Activated T-cell treated with anti-CD3 and anti-CD28 coated beads, Interleukin-2, amount 50 U/mL, for 4 hours (primary cell): ENCODE data around the gene TRIP4. TPM values are rescaled to one million over a fixed set of nuclear protein-coding genes. Genes with fewer than 3 reads are reported as not detected.
A peak's percentile ranks its signal among the peaks of the same experiment; 100 is the strongest.

Experiments used
- ATAC-seq, 2 donors: fragments of 200-7000 bp; cut with Tn5 transposase; one replicate each; pipeline ENCODE4 v1.10.0; 2021
- DNase-seq: peaks from one replicate; pipeline ENCODE4 v3.0.0-alpha.2; 2020
- H3K27me3 Mint-ChIP-seq: one replicate; pipeline ENCODE4 v1.8.0; 2021; ENCODE audit warnings: low read depth, mixed read lengths
- H3K36me3 Mint-ChIP-seq: one replicate; pipeline ENCODE4 v1.8.0; 2022; ENCODE audit warnings: mixed read lengths; ENCODE audit not compliant: insufficient read depth
- H3K4me1 Mint-ChIP-seq: one replicate; pipeline ENCODE4 v1.8.0; 2021; ENCODE audit warnings: low read depth, mixed read lengths
- H3K4me3 Mint-ChIP-seq: one replicate; pipeline ENCODE4 v1.8.0; 2021; ENCODE audit warnings: mild to moderate bottlenecking, moderate library complexity, mixed read lengths
- H3K9me3 Mint-ChIP-seq: one replicate; pipeline ENCODE4 v1.8.0; 2021; ENCODE audit warnings: mixed read lengths
- total RNA-seq, 3 donors: library from RNA; stranded (reverse); gene quantifications; one replicate each; pipeline ENCODE4 v1.2.1, GENCODE V29; 2021

TRIP4 gene
- total RNA-seq, 3 donors from 2014 or later, result 14.1 to 25.1 (median 20.1) TPM

DNA sequence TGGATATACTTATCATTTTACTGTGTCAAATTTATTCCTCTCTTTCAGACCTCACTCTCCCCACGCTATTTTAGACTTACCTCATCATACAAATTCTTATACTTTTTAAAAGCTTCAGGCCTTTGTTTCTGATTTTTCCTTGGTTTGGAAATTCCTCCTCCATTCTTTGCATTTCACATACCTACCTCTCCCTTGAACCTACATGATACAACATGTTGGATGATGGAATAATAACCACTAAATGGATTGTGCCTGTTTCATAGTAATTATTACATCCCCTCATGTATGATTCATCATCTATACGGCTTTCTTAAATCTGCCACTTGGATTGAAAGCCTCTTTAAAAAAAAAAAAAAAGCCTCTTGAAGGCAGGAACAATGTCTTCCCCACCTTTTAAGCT is 24.6 kb downstream of the TRIP4 start:
- Mint-ChIP-seq H3K36me3 (peaks cover 30% of the 10 kb centered on the region), H3K4me1 (no peaks in the 10 kb centered on the region)
- DNase-seq, result no peak

GRCh38 chr15:64422697-64423096 is 35.1 kb downstream of the TRIP4 start:
- H3K27me3 Mint-ChIP-seq, result no peaks in the 10 kb centered on the region
- H3K4me3 Mint-ChIP-seq, result no peak overlapping the region
- ATAC-seq (no peak), DNase-seq (no peak)
- peaks cover 25% of the 10 kb centered on the region for H3K36me3 Mint-ChIP-seq
- peaks cover 12% of the 10 kb centered on the region for H3K4me1 Mint-ChIP-seq
- H3K9me3 Mint-ChIP-seq, result no peaks in the 10 kb centered on the region

More for the DNA sequence above, 24.6 kb downstream of the TRIP4 start:
- H3K9me3 Mint-ChIP-seq, result no peaks in the 10 kb centered on the region
- no peaks in the 10 kb centered on the region for H3K27me3 Mint-ChIP-seq
- no peak for ATAC-seq
- H3K4me3 Mint-ChIP-seq, result no peak overlapping the region

GRCh38 chr15:64423970-64424369 is 36.3 kb downstream of the TRIP4 start:
- no peaks in the 10 kb centered on the region for H3K9me3 Mint-ChIP-seq

DNA sequence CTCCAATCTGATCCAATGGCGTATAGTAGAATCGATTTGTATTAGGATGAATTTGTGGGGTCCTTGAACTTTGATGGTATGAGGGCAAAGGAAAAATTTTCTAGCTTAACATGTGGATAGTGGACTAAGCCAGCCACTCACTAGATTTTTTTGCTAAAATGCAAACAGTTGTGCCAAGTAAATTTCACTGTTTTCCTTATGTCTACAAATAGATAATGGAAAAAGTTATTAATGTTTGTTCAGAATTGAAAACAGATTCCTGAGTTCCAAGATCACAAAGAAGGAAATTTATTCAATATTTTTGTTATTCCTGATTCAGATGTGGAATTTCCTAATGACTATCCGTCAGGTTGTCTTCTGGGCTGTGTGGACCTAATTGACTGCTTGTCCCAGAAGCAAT is 37.6 kb downstream of the TRIP4 start:
- Mint-ChIP-seq H3K4me3 (no peak overlapping the region), H3K36me3 (peaks cover 21% of the 10 kb centered on the region), H3K4me1 (peaks cover 31% of the 10 kb centered on the region), H3K27me3 (no peaks in the 10 kb centered on the region), H3K9me3 (no peaks in the 10 kb centered on the region)
- DNase-seq, result no peak
- ATAC-seq, result no peak

More at GRCh38 chr15:64423970-64424369, 36.3 kb downstream of the TRIP4 start:
- DNase-seq (no peak), ATAC-seq (no peak)
- Mint-ChIP-seq H3K36me3 (peaks cover 21% of the 10 kb centered on the region), H3K4me3 (no peak overlapping the region), H3K4me1 (peaks cover 21% of the 10 kb centered on the region), H3K27me3 (no peaks in the 10 kb centered on the region)

GRCh38 chr15:64426845-64427465 is 39.3 kb downstream of the TRIP4 start:
- H3K36me3 Mint-ChIP-seq, result peaks cover 21% of the 10 kb centered on the region
- H3K4me1 Mint-ChIP-seq, result peaks cover 41% of the 10 kb centered on the region
- no peak for ATAC-seq
- no peaks in the 10 kb centered on the region for H3K27me3 Mint-ChIP-seq
- H3K9me3 Mint-ChIP-seq, result no peaks in the 10 kb centered on the region
- no peak for DNase-seq
- no peak overlapping the region for H3K4me3 Mint-ChIP-seq

GRCh38 chr15:64429448-64429847 is 41.8 kb downstream of the TRIP4 start:
- Mint-ChIP-seq H3K9me3 (no peaks in the 10 kb centered on the region), H3K4me1 (peaks cover 43% of the 10 kb centered on the region), H3K36me3 (peaks cover 17% of the 10 kb centered on the region), H3K4me3 (peak overlapping the region; percentile 37), H3K27me3 (no peaks in the 10 kb centered on the region)
- no peak for DNase-seq
- ATAC-seq, result peak; percentile 87 to 91

- H3K4me3 Mint-ChIP-seq, result peak overlapping the region; percentile 37
- H3K36me3 Mint-ChIP-seq, result peaks cover 14% of the 10 kb centered on the region
- H3K27me3 Mint-ChIP-seq, result no peaks in the 10 kb centered on the region
- DNase-seq (peak; percentile 8), ATAC-seq (peak; percentile 65 to 69)
- no peaks in the 10 kb centered on the region for H3K9me3 Mint-ChIP-seq
- H3K4me1 Mint-ChIP-seq, result peaks cover 44% of the 10 kb centered on the region
Measured at GRCh38 chr15:64430000-64430735, 42.5 kb downstream of the TRIP4 start.

DNA sequence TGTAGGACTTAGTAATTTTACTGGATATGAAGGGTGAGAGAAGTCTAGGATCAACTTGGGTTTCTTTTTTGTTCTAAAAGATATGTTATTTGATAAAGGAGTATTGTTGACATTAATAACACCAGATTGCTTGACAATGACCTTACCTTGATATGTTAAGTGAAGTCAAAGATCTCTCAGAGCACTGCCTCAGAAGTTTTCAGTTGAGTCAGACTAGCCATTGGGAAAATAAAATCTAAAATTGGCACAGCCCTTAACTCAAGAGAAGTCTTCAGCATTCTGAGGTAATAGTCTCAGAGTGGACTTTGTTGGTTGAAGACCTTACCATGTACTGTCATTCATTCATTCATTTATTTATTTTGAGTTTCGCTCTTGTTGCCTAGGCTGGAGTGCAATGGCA is 50.3 kb downstream of the TRIP4 start:
- Mint-ChIP-seq H3K27me3 (no peaks in the 10 kb centered on the region), H3K36me3 (peaks cover 18% of the 10 kb centered on the region), H3K4me3 (no peak overlapping the region), H3K4me1 (peaks cover 35% of the 10 kb centered on the region), H3K9me3 (no peaks in the 10 kb centered on the region)
- DNase-seq, result no peak
- ATAC-seq, result no peak

DNA sequence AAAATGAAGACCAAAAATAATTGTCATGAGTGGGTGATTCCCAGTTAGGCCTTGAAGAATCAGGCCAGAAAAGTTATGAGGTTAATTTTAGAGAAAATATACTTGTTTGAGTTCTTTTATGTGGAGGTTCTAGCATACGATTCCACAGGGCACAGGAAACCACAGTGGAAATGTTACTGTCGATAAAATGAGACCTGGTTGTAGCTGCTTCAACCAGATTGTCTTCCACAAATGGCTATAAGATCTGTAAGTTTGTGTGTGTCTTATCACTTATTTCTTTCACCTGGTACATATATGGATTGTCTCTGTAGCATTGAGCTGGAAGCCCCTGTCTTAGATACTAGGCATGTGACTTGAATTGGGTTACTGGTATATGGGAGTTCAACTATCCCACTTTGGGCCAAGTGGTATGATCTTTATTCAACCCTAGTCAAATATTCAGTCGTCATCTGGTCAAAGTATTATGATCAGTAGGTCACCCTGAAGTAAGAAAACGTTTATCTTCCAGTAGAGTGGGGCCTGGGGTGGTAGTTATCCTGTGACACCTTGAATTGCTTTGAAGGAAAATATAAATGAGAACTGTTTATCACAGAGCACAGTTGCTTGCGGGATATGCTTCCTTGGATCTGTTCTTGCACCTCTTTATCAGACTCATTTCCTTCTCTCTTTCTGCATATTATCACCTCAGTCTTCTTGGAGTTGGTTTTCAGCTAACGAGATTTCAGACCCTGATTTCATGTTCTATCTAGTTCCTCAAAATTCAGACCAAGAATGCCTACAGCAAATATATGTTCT is 51.2 kb downstream of the TRIP4 start:
- Mint-ChIP-seq H3K4me3 (no peak overlapping the region), H3K9me3 (no peaks in the 10 kb centered on the region)
- no peak for ATAC-seq

GRCh38 chr15:64441852-64442251 is 54.2 kb downstream of the TRIP4 start:
- Mint-ChIP-seq H3K4me3 (no peak overlapping the region), H3K9me3 (no peaks in the 10 kb centered on the region), H3K36me3 (peaks cover 14% of the 10 kb centered on the region), H3K27me3 (no peaks in the 10 kb centered on the region), H3K4me1 (peaks cover 54% of the 10 kb centered on the region)
- DNase-seq (no peak), ATAC-seq (no peak)

More for the DNA sequence above, 51.2 kb downstream of the TRIP4 start:
- Mint-ChIP-seq H3K36me3 (peaks cover 16% of the 10 kb centered on the region), H3K4me1 (peaks cover 44% of the 10 kb centered on the region), H3K27me3 (no peaks in the 10 kb centered on the region)
- DNase-seq, result no peak

- Mint-ChIP-seq H3K4me1 (peaks cover 52% of the 10 kb centered on the region), H3K9me3 (no peaks in the 10 kb centered on the region), H3K36me3 (peaks cover 20% of the 10 kb centered on the region), H3K4me3 (no peak overlapping the region), H3K27me3 (no peaks in the 10 kb centered on the region)
- ATAC-seq (no peak), DNase-seq (no peak)
Measured at GRCh38 chr15:64443016-64443415, 55.4 kb downstream of the TRIP4 start.

GRCh38 chr15:64443747-64444621 is 56.3 kb downstream of the TRIP4 start:
- Mint-ChIP-seq H3K36me3 (peaks cover 23% of the 10 kb centered on the region), H3K27me3 (no peaks in the 10 kb centered on the region), H3K4me1 (peaks cover 50% of the 10 kb centered on the region), H3K9me3 (no peaks in the 10 kb centered on the region), H3K4me3 (peak overlapping the region; percentile 74)
- peak; percentile 89 for ATAC-seq
- DNase-seq, result no peak

- ATAC-seq (no peak), DNase-seq (no peak)
- no peaks in the 10 kb centered on the region for H3K27me3 Mint-ChIP-seq
- no peaks in the 10 kb centered on the region for H3K9me3 Mint-ChIP-seq
- H3K4me3 Mint-ChIP-seq, result peak overlapping the region; percentile 74
- H3K36me3 Mint-ChIP-seq, result peaks cover 23% of the 10 kb centered on the region
- H3K4me1 Mint-ChIP-seq, result peaks cover 51% of the 10 kb centered on the region
Measured at GRCh38 chr15:64444836-64445235, 57.2 kb downstream of the TRIP4 start.
